ENCODE measurements around the gene RAMACL. TPM values are rescaled to one million over a fixed set of nuclear protein-coding genes. Genes with fewer than 3 reads are reported as not detected.

The RAMACL gene
- total RNA-seq, 2 donors from 2014 or later, result 0.99 to 10.9 TPM

GRCh38 chr6:166575205-166575604 lies 11.3 kb downstream of the RAMACL start:
- TF ChIP-seq CTCF (IDR thresholded peaks at IDR 0.05) (no peak), POLR2A (IDR thresholded peaks at IDR 0.05) (no peak)
- Histone ChIP-seq H3K27ac (no peak overlapping the region), H3K9me3 (no peaks in the 10 kb centered on the region), H3K4me3 (no peak overlapping the region), H3K27me3 (no peaks in the 10 kb centered on the region), H3K4me1 (peaks cover 7% of the 10 kb centered on the region), H3K36me3 (replicated peaks in 1 of 2; ENCODE audit: insufficient read depth in 1 of 2, low read depth in 2 of 2) (no peaks in the 10 kb centered on the region)
- no peak for ATAC-seq
- intact Hi-C loops (cut with DNase I), result no loop called here
- WGBS, 2 donors, result 87 to 92% methylated on average over 11 of the region's 11 CpGs
- no peak for DNase-seq

GRCh38 chr6:166573511-166574216 lies 12.8 kb downstream of the RAMACL start:
- H3K27ac ChIP-seq, result no peak overlapping the region
- no peak for ATAC-seq
- H3K4me1 ChIP-seq, result peaks cover 7% of the 10 kb centered on the region
- WGBS, 2 donors, result 83 to 92% methylated on average over 17 to 18 of the region's 18 CpGs
- H3K4me3 ChIP-seq, result no peak overlapping the region
- no peak for DNase-seq
- H3K36me3 ChIP-seq (replicated peaks in 1 of 2; ENCODE audit: insufficient read depth in 1 of 2, low read depth in 2 of 2), result no peaks in the 10 kb centered on the region
- no peak for TF ChIP-seq CTCF (IDR thresholded peaks at IDR 0.05)
- TF ChIP-seq POLR2A (IDR thresholded peaks at IDR 0.05), result no peak
- intact Hi-C loops (cut with DNase I), result no loop called here
- H3K27me3 ChIP-seq, result no peaks in the 10 kb centered on the region
- H3K9me3 ChIP-seq, result no peaks in the 10 kb centered on the region

- H3K9me3 ChIP-seq, result no peaks in the 10 kb centered on the region
- peak; percentile 30 for ATAC-seq
- intact Hi-C loops (cut with DNase I), result no loop called here
- TF ChIP-seq POLR2A (IDR thresholded peaks at IDR 0.05) (no peak), CTCF (IDR thresholded peaks at IDR 0.05) (no peak)
- peaks cover 7% of the 10 kb centered on the region for H3K4me1 ChIP-seq
- no peak for DNase-seq
- no peaks in the 10 kb centered on the region for H3K36me3 ChIP-seq (replicated peaks in 1 of 2; ENCODE audit: insufficient read depth in 1 of 2, low read depth in 2 of 2)
- no peak overlapping the region for H3K4me3 ChIP-seq
- no peaks in the 10 kb centered on the region for H3K27me3 ChIP-seq
- no peak overlapping the region for H3K27ac ChIP-seq
- 87 to 90% methylated on average over 13 to 17 of the region's 18 CpGs for WGBS, 2 donors
These were observed 13.9 kb downstream of the RAMACL start for GRCh38 chr6:166572370-166573261.

GRCh38 chr6:166570929-166571713 lies 15.4 kb downstream of the RAMACL start:
- ATAC-seq, result no peak
- no peak overlapping the region for H3K27ac ChIP-seq
- H3K4me3 ChIP-seq, result no peak overlapping the region
- peaks cover 7% of the 10 kb centered on the region for H3K4me1 ChIP-seq
- no peaks in the 10 kb centered on the region for H3K9me3 ChIP-seq
- intact Hi-C loops (cut with DNase I), result no loop called here
- no peaks in the 10 kb centered on the region for H3K27me3 ChIP-seq
- DNase-seq, result no peak
- H3K36me3 ChIP-seq (replicated peaks in 1 of 2; ENCODE audit: insufficient read depth in 1 of 2, low read depth in 2 of 2), result no peaks in the 10 kb centered on the region
- TF ChIP-seq POLR2A (IDR thresholded peaks at IDR 0.05) (no peak), CTCF (IDR thresholded peaks at IDR 0.05) (no peak)
- 90 to 91% methylated on average over 22 of the region's 22 CpGs for WGBS, 2 donors
